ENCODE measurements around the gene DEDD. TPM values are rescaled to one million over a fixed set of nuclear protein-coding genes. Genes with fewer than 3 reads are reported as not detected.
A peak's percentile ranks its signal among the peaks of the same experiment; 100 is the strongest.

The DEDD gene
- total and polyA plus RNA-seq, 2 experiments from 2014 or later = 22.8 to 35.3 TPM

DNA sequence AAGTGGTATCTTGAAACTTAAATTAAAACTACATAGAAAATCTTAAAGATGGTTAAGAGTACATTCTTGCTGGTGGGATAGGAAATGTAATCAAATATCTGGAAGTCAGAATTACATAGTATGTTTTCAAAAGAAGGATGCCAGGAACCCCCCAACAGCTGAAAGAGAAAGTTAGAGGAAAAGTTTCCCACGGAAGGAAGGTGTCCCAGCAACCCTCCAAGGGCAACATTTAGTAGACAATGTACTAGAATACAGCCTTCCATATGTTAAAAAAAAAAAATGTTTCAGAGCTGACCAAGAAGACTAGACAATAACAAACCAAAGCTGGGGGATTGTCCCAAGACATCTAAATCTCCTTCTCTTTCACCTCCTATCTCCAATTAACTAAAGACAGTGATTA lies 2.2 kb downstream of the DEDD start:
- H3F3A ChIP-seq (replicated peaks; ENCODE audit: low read depth) = peaks cover 25% of the 10 kb centered on the region
- no peaks in the 10 kb centered on the region for H3K27me3 ChIP-seq (ENCODE audit: insufficient read depth)
- H3K4me2 ChIP-seq = 0 out of 2 replicates have a peak overlapping the region, but pooled peaks have one; percentile 87
- peaks cover 20% of the 10 kb centered on the region for H3K4me1 Mint-ChIP-seq
- DNase-seq (ENCODE audit: low spot score) (no peak), ATAC-seq (no peak)
- H4K20me1 ChIP-seq (replicated peaks; ENCODE audit: insufficient read depth) = no peaks in the 10 kb centered on the region; the same call in none of the 2 replicates
- no peaks in the 10 kb centered on the region for H3K9me3 Mint-ChIP-seq
- no peak for TF ChIP-seq ZNF331 (CRISPR knock-in tag; IDR thresholded peaks at IDR 0.05; ENCODE audit: low read depth)
- no peak for TF ChIP-seq ZNF114 (CRISPR knock-in tag; IDR thresholded peaks at IDR 0.05)
- no peak for TF ChIP-seq EZH2 (IDR thresholded peaks at IDR 0.05; ENCODE audit: low read depth, unreplicated experiment)
- TF ChIP-seq, protein P1, sequence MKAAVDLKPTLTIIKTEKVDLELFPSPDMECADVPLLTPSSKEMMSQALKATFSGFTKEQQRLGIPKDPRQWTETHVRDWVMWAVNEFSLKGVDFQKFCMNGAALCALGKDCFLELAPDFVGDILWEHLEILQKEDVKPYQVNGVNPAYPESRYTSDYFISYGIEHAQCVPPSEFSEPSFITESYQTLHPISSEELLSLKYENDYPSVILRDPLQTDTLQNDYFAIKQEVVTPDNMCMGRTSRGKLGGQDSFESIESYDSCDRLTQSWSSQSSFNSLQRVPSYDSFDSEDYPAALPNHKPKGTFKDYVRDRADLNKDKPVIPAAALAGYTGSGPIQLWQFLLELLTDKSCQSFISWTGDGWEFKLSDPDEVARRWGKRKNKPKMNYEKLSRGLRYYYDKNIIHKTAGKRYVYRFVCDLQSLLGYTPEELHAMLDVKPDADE (IDR thresholded peaks at IDR 0.05) = no peak
- no peak for TF ChIP-seq EZH2phosphoT487 (IDR thresholded peaks at IDR 0.05; ENCODE audit: unreplicated experiment)
- TF ChIP-seq NANOG (IDR thresholded peaks at IDR 0.05; ENCODE audit: borderline replicate concordance) = no peak
- TF ChIP-seq, protein P2, sequence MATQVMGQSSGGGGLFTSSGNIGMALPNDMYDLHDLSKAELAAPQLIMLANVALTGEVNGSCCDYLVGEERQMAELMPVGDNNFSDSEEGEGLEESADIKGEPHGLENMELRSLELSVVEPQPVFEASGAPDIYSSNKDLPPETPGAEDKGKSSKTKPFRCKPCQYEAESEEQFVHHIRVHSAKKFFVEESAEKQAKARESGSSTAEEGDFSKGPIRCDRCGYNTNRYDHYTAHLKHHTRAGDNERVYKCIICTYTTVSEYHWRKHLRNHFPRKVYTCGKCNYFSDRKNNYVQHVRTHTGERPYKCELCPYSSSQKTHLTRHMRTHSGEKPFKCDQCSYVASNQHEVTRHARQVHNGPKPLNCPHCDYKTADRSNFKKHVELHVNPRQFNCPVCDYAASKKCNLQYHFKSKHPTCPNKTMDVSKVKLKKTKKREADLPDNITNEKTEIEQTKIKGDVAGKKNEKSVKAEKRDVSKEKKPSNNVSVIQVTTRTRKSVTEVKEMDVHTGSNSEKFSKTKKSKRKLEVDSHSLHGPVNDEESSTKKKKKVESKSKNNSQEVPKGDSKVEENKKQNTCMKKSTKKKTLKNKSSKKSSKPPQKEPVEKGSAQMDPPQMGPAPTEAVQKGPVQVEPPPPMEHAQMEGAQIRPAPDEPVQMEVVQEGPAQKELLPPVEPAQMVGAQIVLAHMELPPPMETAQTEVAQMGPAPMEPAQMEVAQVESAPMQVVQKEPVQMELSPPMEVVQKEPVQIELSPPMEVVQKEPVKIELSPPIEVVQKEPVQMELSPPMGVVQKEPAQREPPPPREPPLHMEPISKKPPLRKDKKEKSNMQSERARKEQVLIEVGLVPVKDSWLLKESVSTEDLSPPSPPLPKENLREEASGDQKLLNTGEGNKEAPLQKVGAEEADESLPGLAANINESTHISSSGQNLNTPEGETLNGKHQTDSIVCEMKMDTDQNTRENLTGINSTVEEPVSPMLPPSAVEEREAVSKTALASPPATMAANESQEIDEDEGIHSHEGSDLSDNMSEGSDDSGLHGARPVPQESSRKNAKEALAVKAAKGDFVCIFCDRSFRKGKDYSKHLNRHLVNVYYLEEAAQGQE (IDR thresholded peaks at IDR 0.05; ENCODE audit: unreplicated experiment) = no peak
- no peak for TF ChIP-seq STAT1 (IDR thresholded peaks at IDR 0.05; ENCODE audit: unreplicated experiment)
- no peak for TF ChIP-seq CREB1 (CRISPR knock-in tag; IDR thresholded peaks at IDR 0.05; ENCODE audit: low read depth)
- TF ChIP-seq, protein P3, sequence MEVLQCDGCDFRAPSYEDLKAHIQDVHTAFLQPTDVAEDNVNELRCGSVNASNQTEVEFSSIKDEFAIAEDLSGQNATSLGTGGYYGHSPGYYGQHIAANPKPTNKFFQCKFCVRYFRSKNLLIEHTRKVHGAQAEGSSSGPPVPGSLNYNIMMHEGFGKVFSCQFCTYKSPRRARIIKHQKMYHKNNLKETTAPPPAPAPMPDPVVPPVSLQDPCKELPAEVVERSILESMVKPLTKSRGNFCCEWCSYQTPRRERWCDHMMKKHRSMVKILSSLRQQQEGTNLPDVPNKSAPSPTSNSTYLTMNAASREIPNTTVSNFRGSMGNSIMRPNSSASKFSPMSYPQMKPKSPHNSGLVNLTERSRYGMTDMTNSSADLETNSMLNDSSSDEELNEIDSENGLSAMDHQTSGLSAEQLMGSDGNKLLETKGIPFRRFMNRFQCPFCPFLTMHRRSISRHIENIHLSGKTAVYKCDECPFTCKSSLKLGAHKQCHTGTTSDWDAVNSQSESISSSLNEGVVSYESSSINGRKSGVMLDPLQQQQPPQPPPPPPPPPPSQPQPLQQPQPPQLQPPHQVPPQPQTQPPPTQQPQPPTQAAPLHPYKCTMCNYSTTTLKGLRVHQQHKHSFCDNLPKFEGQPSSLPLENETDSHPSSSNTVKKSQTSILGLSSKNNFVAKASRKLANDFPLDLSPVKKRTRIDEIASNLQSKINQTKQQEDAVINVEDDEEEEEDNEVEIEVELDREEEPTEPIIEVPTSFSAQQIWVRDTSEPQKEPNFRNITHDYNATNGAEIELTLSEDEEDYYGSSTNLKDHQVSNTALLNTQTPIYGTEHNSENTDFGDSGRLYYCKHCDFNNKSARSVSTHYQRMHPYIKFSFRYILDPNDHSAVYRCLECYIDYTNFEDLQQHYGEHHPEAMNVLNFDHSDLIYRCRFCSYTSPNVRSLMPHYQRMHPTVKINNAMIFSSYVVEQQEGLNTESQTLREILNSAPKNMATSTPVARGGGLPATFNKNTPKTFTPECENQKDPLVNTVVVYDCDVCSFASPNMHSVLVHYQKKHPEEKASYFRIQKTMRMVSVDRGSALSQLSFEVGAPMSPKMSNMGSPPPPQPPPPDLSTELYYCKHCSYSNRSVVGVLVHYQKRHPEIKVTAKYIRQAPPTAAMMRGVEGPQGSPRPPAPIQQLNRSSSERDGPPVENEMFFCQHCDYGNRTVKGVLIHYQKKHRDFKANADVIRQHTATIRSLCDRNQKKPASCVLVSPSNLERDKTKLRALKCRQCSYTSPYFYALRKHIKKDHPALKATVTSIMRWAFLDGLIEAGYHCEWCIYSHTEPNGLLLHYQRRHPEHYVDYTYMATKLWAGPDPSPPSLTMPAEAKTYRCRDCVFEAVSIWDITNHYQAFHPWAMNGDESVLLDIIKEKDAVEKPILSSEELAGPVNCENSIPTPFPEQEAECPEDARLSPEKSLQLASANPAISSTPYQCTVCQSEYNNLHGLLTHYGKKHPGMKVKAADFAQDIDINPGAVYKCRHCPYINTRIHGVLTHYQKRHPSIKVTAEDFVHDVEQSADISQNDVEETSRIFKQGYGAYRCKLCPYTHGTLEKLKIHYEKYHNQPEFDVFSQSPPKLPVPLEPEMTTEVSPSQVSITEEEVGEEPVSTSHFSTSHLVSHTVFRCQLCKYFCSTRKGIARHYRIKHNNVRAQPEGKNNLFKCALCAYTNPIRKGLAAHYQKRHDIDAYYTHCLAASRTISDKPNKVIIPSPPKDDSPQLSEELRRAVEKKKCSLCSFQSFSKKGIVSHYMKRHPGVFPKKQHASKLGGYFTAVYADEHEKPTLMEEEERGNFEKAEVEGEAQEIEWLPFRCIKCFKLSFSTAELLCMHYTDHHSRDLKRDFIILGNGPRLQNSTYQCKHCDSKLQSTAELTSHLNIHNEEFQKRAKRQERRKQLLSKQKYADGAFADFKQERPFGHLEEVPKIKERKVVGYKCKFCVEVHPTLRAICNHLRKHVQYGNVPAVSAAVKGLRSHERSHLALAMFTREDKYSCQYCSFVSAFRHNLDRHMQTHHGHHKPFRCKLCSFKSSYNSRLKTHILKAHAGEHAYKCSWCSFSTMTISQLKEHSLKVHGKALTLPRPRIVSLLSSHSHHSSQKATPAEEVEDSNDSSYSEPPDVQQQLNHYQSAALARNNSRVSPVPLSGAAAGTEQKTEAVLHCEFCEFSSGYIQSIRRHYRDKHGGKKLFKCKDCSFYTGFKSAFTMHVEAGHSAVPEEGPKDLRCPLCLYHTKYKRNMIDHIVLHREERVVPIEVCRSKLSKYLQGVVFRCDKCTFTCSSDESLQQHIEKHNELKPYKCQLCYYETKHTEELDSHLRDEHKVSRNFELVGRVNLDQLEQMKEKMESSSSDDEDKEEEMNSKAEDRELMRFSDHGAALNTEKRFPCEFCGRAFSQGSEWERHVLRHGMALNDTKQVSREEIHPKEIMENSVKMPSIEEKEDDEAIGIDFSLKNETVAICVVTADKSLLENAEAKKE (CRISPR knock-in tag; IDR thresholded peaks at IDR 0.05) = no peak
- TF ChIP-seq JUNB (IDR thresholded peaks at IDR 0.05; ENCODE audit: unreplicated experiment) = no peak
- no peak for TF ChIP-seq POLR2AphosphoS5 (IDR thresholded peaks at IDR 0.05; ENCODE audit: low read depth)
- TF ChIP-seq, protein P4, sequence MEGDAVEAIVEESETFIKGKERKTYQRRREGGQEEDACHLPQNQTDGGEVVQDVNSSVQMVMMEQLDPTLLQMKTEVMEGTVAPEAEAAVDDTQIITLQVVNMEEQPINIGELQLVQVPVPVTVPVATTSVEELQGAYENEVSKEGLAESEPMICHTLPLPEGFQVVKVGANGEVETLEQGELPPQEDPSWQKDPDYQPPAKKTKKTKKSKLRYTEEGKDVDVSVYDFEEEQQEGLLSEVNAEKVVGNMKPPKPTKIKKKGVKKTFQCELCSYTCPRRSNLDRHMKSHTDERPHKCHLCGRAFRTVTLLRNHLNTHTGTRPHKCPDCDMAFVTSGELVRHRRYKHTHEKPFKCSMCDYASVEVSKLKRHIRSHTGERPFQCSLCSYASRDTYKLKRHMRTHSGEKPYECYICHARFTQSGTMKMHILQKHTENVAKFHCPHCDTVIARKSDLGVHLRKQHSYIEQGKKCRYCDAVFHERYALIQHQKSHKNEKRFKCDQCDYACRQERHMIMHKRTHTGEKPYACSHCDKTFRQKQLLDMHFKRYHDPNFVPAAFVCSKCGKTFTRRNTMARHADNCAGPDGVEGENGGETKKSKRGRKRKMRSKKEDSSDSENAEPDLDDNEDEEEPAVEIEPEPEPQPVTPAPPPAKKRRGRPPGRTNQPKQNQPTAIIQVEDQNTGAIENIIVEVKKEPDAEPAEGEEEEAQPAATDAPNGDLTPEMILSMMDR (conservative IDR thresholded peaks at IDR 0.05; ENCODE audit: low read depth in 2 of 2) = no peak
- no peak overlapping the region for H3K27ac ChIP-seq (ENCODE audit: low read depth)
- no peak overlapping the region for H2AFZ ChIP-seq
- peaks cover 20% of the 10 kb centered on the region for H3K36me3 ChIP-seq (ENCODE audit: insufficient read depth)
- peaks cover 34% of the 10 kb centered on the region for H3K36me3 Mint-ChIP-seq (ENCODE audit: low read depth)
- H3K27me3 Mint-ChIP-seq (ENCODE audit: insufficient read depth, low read depth, poor library complexity) = peaks cover 3% of the 10 kb centered on the region
- no peaks in the 10 kb centered on the region; the same call in 1 of the 2 replicates for H3K9me2 ChIP-seq (ENCODE audit: insufficient read depth)
- H3K79me2 ChIP-seq (replicated peaks; ENCODE audit: insufficient read depth) = peaks cover 84% of the 10 kb centered on the region
- H3K4me3 ChIP-seq = peak overlapping the region; percentile 77; the same call in 1 of the 2 replicates
- no peak overlapping the region; the same call in 1 of the 3 replicates for H3K4me3 Mint-ChIP-seq
- H3K4me1 ChIP-seq (ENCODE audit: insufficient read depth) = peaks cover 22% of the 10 kb centered on the region
- H3K27ac Mint-ChIP-seq = peak overlapping the region; percentile 97; the same call in 1 of the 2 replicates
